ENCODE data around the gene MS4A15. TPM values are rescaled to one million over a fixed set of nuclear protein-coding genes. Genes with fewer than 3 reads are reported as not detected.
"Not testable (repeated sequence)": the region's sequence is repeated elsewhere in the genome, so short reads cannot be mapped to it uniquely, and the experiment has no call there.

The MS4A15 gene
- total RNA-seq, 4 donors from 2014 or later: not detected

GRCh38 chr11:60748821-60749220, 7.8 kb upstream of the MS4A15 start:
- Histone ChIP-seq H3K36me3 (no peaks in the 10 kb centered on the region), H3K27ac (no peak overlapping the region), H3K27me3 (no peaks in the 10 kb centered on the region), H3K4me1 (no peaks in the 10 kb centered on the region), H3K9me3 (no peaks in the 10 kb centered on the region), H3K4me3 (replicated peaks in 1 of 3) (no peak overlapping the region)
- TF ChIP-seq, protein P1, sequence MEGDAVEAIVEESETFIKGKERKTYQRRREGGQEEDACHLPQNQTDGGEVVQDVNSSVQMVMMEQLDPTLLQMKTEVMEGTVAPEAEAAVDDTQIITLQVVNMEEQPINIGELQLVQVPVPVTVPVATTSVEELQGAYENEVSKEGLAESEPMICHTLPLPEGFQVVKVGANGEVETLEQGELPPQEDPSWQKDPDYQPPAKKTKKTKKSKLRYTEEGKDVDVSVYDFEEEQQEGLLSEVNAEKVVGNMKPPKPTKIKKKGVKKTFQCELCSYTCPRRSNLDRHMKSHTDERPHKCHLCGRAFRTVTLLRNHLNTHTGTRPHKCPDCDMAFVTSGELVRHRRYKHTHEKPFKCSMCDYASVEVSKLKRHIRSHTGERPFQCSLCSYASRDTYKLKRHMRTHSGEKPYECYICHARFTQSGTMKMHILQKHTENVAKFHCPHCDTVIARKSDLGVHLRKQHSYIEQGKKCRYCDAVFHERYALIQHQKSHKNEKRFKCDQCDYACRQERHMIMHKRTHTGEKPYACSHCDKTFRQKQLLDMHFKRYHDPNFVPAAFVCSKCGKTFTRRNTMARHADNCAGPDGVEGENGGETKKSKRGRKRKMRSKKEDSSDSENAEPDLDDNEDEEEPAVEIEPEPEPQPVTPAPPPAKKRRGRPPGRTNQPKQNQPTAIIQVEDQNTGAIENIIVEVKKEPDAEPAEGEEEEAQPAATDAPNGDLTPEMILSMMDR (IDR thresholded peaks at IDR 0.05): no peak
- TF ChIP-seq POLR2A (IDR thresholded peaks at IDR 0.05): no peak
- 76 to 77% methylated on average over 8 of the region's 8 CpGs for WGBS, 2 donors
- no peak for DNase-seq
- intact Hi-C loops (cut with DNase I): no loop called here

GRCh38 chr11:60750911-60751310, 5.8 kb upstream of the MS4A15 start:
- intact Hi-C loops (cut with DNase I): no loop called here
- no peaks in the 10 kb centered on the region for H3K27me3 ChIP-seq
- 62% methylated on average over 3 of the region's 3 CpGs for WGBS, 2 donors

GRCh38 chr11:60753309-60753708, 3.4 kb upstream of the MS4A15 start:
- no peaks in the 10 kb centered on the region for H3K36me3 ChIP-seq
- H3K9me3 ChIP-seq: no peaks in the 10 kb centered on the region
- DNase-seq: no peak
- WGBS, 2 donors: 54 to 69% methylated on average over 4 of the region's 4 CpGs
- no peak overlapping the region for H3K27ac ChIP-seq
- TF ChIP-seq, protein P1 (IDR thresholded peaks at IDR 0.05): no peak
- no peak for TF ChIP-seq POLR2A (IDR thresholded peaks at IDR 0.05)
- no peaks in the 10 kb centered on the region for H3K4me1 ChIP-seq
- H3K4me3 ChIP-seq (replicated peaks in 1 of 3): no peak overlapping the region
- H3K27me3 ChIP-seq: no peaks in the 10 kb centered on the region
- intact Hi-C loops (cut with DNase I): no loop called here

More at GRCh38 chr11:60750911-60751310, 5.8 kb upstream of the MS4A15 start:
- Histone ChIP-seq H3K4me1 (no peaks in the 10 kb centered on the region), H3K27ac (no peak overlapping the region), H3K4me3 (replicated peaks in 1 of 3) (no peak overlapping the region), H3K9me3 (no peaks in the 10 kb centered on the region), H3K36me3 (no peaks in the 10 kb centered on the region)
- peak; percentile 16 to 36 for DNase-seq
- TF ChIP-seq POLR2A (IDR thresholded peaks at IDR 0.05): no peak
- TF ChIP-seq, protein P1 (IDR thresholded peaks at IDR 0.05): no peak

GRCh38 chr11:60754887-60755286, 1.8 kb upstream of the MS4A15 start:
- Histone ChIP-seq H3K27ac (no peak overlapping the region), H3K4me1 (no peaks in the 10 kb centered on the region), H3K9me3 (no peaks in the 10 kb centered on the region), H3K4me3 (replicated peaks in 1 of 3) (no peak overlapping the region), H3K27me3 (no peaks in the 10 kb centered on the region), H3K36me3 (no peaks in the 10 kb centered on the region)
- intact Hi-C loops (cut with DNase I): no loop called here
- no peak for DNase-seq
- 92 to 94% methylated on average over 6 of the region's 6 CpGs for WGBS, 2 donors
- no peak for TF ChIP-seq POLR2A (IDR thresholded peaks at IDR 0.05)
- TF ChIP-seq, protein P1 (IDR thresholded peaks at IDR 0.05): no peak

GRCh38 chr11:60757231-60757800, 649 bp downstream of the MS4A15 start:
- Histone ChIP-seq H3K27me3 (no peaks in the 10 kb centered on the region), H3K9me3 (no peaks in the 10 kb centered on the region), H3K4me3 (replicated peaks in 1 of 3) (no peak overlapping the region), H3K4me1 (no peaks in the 10 kb centered on the region), H3K27ac (no peak overlapping the region), H3K36me3 (no peaks in the 10 kb centered on the region)
- no peak for TF ChIP-seq POLR2A (IDR thresholded peaks at IDR 0.05)
- TF ChIP-seq, protein P1 (IDR thresholded peaks at IDR 0.05): no peak
- intact Hi-C loops (cut with DNase I): no loop called here
- 90 to 92% methylated on average over 19 of the region's 19 CpGs for WGBS, 2 donors
- DNase-seq: no peak

GRCh38 chr11:60758671-60759070, 2.0 kb downstream of the MS4A15 start:
- H3K27me3 ChIP-seq; DNase-seq; H3K4me3 ChIP-seq (replicated peaks in 1 of 3); H3K36me3 ChIP-seq; H3K4me1 ChIP-seq; H3K9me3 ChIP-seq; H3K27ac ChIP-seq; intact Hi-C loops (cut with DNase I): not testable (repeated sequence)
- WGBS, 2 donors: 96 to 97% methylated on average over 4 of the region's 4 CpGs

GRCh38 chr11:60759438-60760225, 3.0 kb downstream of the MS4A15 start:
- H3K9me3 ChIP-seq; DNase-seq; H3K27me3 ChIP-seq; H3K4me1 ChIP-seq; intact Hi-C loops (cut with DNase I); H3K36me3 ChIP-seq; H3K4me3 ChIP-seq (replicated peaks in 1 of 3); H3K27ac ChIP-seq: not testable (repeated sequence)
- 79 to 86% methylated on average over 22 of the region's 22 CpGs for WGBS, 2 donors
